Heart left ventricle (tissue), 13 donors: ENCODE measurements around the gene ACVR1.

ENCODE experiments used
- POLR2A ChIP-seq, 2 donors: fragments of 450-650 bp; IDR thresholded peaks; one replicate each; pipeline ENCODE4 v1.6.1; 2017; ENCODE audit warnings: antibody characterized with exemption in 2 of 2, mild to moderate bottlenecking in 2 of 2, moderate library complexity in 2 of 2
- TF ChIP-seq, protein P1 (sequence below), 12 donors: fragments of 200-600 bp; sonication (generic) in 4 of 12; IDR thresholded peaks; one replicate each; pipeline versions ENCODE4 v1.5.0 to v1.8.0; 2018 to 2022; ENCODE audit warnings: antibody characterized with exemption in 12 of 12, mild to moderate bottlenecking in 5 of 12
- donor health status: ischemic (EF 13 %, LVEDD 7.1; RV severe dilation, severe dysfunction).
- donor health status: DM: no; HTN: yes; CAD: no.
- donor health status: DM: no; HTN: no; CAD: no.
- donor health status: ischemic (EF 25% LVEDD 6.9; RV normal size, moderate dysfunction).
- donor health status: ischemic (EF 25% LVEDD 5.7; RV mildly dilated, moderate dysfunction).
- donor health status: ischemic (EF 35%, LVEDD 5.7; RV mildly dilated, moderate dysfunction).
- donor health status: nonischemic (EF 11% LVEDD 7.7; RV severe dilation, severe dysfunction).
- donor health status: DM: yes; HTN: yes; CAD: no.
- donor health status: PGD.
- donor health status: ischemic (EF 29% LVEDD 5.4; RV normal size, mild dysfunction).
- donor health status: nonischemic (EF 23%, LVEDD 6.1; RV moderate dilation, normal function).

DNA sequence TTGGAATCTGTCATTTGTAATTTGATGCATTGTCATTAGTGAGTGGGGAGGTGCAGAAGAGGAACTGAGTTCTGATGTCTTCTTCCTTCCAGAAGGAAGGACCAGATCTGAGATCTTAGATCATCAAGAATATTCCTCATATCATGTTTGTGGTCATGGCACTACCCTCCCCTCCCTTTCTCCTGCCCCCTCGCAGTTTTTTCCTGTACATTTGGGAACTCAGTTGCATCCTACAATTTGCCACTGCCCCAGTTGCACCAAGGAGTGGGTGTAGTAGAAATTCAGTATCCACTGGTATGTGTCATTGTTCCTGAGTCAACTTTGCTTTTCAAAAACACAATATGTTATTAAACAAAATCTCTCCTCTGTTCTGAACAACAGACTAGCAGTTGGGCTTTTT lies 26.6 kb upstream of the ACVR1 start:
- TF ChIP-seq, protein P1, sequence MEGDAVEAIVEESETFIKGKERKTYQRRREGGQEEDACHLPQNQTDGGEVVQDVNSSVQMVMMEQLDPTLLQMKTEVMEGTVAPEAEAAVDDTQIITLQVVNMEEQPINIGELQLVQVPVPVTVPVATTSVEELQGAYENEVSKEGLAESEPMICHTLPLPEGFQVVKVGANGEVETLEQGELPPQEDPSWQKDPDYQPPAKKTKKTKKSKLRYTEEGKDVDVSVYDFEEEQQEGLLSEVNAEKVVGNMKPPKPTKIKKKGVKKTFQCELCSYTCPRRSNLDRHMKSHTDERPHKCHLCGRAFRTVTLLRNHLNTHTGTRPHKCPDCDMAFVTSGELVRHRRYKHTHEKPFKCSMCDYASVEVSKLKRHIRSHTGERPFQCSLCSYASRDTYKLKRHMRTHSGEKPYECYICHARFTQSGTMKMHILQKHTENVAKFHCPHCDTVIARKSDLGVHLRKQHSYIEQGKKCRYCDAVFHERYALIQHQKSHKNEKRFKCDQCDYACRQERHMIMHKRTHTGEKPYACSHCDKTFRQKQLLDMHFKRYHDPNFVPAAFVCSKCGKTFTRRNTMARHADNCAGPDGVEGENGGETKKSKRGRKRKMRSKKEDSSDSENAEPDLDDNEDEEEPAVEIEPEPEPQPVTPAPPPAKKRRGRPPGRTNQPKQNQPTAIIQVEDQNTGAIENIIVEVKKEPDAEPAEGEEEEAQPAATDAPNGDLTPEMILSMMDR (IDR thresholded peaks at IDR 0.05), result no peak
- no peak for TF ChIP-seq POLR2A (IDR thresholded peaks at IDR 0.05)
